Measurements from ENCODE around the gene MYO10. TPM values are rescaled to one million over a fixed set of nuclear protein-coding genes. Genes with fewer than 3 reads are reported as not detected.
A peak's percentile ranks its signal among the peaks of the same experiment; 100 is the strongest.

Gene MYO10
- total RNA-seq, 1 donor = 37.1 TPM

GRCh38 chr5:16891033-16891432, 45.1 kb downstream of the MYO10 start:
- H3K4me3 ChIP-seq (ENCODE audit: low read depth, low read length) = no peak overlapping the region
- DNase-seq (ENCODE audit: low read depth) = no peak
- no peak for TF ChIP-seq CTCF (IDR thresholded peaks at IDR 0.05; ENCODE audit: insufficient read depth, low read length)

- no peak overlapping the region for H3K4me3 ChIP-seq (ENCODE audit: low read depth, low read length)
- peak; percentile 86 for DNase-seq (ENCODE audit: low read depth)
- no peak for TF ChIP-seq CTCF (IDR thresholded peaks at IDR 0.05; ENCODE audit: insufficient read depth, low read length)
These were observed 46.0 kb downstream of the MYO10 start for GRCh38 chr5:16889972-16890519.

GRCh38 chr5:16889203-16889971, 46.7 kb downstream of the MYO10 start:
- H3K4me3 ChIP-seq (ENCODE audit: low read depth, low read length) = no peak overlapping the region
- peak; percentile 81 for DNase-seq (ENCODE audit: low read depth)
- TF ChIP-seq CTCF (IDR thresholded peaks at IDR 0.05; ENCODE audit: insufficient read depth, low read length) = peak; percentile 12

DNA sequence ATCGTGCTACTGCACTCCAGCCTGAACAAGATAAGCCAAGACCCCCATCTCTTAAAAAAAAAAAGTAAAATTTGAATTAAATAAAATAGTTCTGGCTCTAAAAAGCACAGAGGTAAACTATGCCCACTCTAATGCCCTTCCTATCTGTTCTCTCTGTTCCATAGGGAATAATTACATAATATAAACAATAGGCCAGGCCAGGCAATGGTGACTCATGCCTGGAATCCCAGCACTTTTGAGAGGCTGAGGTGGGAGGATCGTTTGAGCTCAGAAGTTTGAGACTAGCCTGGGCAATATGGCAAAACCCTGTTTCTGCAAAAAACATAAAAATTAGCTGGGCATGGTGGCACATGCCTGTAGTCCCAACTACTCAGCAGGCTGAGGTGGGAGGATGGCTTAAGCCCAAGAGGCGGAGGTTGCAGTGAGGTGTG, 47.4 kb downstream of the MYO10 start:
- no peak for TF ChIP-seq CTCF (IDR thresholded peaks at IDR 0.05; ENCODE audit: insufficient read depth, low read length)
- DNase-seq (ENCODE audit: low read depth) = peak; percentile 74
- H3K4me3 ChIP-seq (ENCODE audit: low read depth, low read length) = no peak overlapping the region

DNA sequence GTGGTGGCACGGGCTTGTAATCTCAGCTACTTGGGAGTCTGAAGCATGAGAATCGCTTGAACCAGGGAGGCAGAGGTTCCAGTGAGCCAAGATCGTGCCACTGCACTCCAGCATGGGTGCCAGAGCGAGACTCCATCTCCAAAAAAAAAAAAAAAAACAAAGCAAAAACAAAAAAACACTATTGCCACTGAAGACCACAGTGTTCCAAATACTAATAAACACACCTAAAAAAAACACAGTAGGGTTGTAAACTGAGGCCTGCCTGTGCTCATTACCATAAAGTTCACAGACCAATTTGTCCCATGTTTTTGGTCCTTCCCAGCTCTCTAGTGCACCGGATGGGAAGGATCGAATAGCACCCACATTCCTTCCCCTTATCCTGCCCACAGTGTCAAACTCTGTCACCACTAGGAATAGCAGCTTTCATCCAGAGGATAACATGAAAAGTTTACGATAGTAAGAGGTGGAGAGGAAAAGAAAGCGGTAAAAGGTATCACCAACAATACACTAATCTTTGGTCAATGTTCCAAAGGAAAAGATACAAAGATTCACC, 49.2 kb downstream of the MYO10 start:
- DNase-seq (ENCODE audit: low read depth) = no peak
- no peak overlapping the region for H3K4me3 ChIP-seq (ENCODE audit: low read depth, low read length)
- no peak for TF ChIP-seq CTCF (IDR thresholded peaks at IDR 0.05; ENCODE audit: insufficient read depth, low read length)

DNA sequence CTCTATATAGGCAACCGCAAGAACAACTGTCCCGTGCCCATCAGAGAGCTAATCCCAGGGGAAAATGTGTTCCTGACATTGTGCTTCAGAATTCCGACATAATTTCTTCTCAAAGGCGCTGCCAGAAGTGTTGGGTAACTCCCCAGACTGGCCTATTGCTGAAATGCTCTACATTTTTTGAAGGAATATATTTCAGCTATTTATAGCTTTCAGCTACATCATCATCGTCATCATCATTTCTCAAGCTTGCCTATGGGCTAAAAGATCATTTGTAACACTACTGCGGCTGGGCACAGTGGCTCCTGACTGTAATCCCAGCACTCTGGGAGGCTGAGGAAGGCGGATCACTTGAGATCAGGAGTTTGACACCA, 49.7 kb downstream of the MYO10 start:
- DNase-seq (ENCODE audit: low read depth) = peak; percentile 97
- no peak overlapping the region for H3K4me3 ChIP-seq (ENCODE audit: low read depth, low read length)
- no peak for TF ChIP-seq CTCF (IDR thresholded peaks at IDR 0.05; ENCODE audit: insufficient read depth, low read length)
